DLD1 (cell line): Measurements from ENCODE around the gene TGFBRAP1.

Experiments used
- in situ Hi-C: cut with HindIII; loops from 2 replicates; pipeline ENCODE4 v1.10.0; 2017; ENCODE audit warnings: low sequenced_read_pairs

The TGFBRAP1 gene, protein sequence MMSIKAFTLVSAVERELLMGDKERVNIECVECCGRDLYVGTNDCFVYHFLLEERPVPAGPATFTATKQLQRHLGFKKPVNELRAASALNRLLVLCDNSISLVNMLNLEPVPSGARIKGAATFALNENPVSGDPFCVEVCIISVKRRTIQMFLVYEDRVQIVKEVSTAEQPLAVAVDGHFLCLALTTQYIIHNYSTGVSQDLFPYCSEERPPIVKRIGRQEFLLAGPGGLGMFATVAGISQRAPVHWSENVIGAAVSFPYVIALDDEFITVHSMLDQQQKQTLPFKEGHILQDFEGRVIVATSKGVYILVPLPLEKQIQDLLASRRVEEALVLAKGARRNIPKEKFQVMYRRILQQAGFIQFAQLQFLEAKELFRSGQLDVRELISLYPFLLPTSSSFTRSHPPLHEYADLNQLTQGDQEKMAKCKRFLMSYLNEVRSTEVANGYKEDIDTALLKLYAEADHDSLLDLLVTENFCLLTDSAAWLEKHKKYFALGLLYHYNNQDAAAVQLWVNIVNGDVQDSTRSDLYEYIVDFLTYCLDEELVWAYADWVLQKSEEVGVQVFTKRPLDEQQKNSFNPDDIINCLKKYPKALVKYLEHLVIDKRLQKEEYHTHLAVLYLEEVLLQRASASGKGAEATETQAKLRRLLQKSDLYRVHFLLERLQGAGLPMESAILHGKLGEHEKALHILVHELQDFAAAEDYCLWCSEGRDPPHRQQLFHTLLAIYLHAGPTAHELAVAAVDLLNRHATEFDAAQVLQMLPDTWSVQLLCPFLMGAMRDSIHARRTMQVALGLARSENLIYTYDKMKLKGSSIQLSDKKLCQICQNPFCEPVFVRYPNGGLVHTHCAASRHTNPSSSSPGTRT

DNA sequence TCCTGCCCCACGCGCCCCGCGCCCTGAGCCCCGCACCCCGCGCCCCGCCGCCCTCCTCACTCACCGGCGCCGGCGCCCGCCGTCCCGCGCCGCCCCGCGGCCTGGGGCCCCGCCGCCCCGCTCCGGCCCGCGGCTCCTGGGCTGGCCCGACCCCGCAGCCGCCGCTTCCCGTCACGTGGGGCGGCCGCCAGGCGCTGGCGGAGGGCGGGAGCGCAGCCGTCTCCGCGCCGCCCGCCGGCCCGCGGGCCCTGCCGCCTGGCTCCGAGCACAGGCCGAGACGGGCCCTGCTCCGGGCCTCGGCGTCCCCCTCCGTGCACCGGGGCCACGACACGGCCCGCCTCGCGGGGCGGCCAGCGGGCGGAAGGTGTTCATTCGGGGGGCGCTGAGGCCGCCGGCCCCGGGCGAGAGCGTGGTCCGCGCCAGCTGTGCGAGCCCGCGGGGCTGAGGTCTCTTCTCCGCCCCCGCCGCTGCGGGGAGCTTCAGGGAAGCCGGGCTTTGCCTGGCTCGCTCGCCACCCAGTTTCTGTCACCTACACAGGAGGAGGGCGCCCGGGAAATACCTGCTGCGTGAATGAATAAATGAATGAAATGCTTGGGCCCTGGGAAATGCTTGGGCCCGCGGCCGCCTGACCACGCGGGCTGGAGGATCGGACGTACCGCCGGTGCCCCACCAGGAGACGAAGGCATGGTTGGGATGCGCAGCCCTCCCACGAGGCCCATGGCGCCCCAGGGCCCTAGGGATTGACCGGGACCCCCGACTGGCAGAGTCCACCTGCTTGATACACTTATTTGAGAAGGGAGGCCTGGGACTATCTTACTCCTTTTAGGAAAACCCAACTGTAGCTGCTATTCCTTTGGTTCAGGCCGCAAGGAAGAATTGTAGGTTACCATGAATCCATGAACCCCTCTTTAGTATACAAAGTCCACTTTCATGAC lies at the start of gene TGFBRAP1:
Gene TGFBRAP1, minus strand, starts transcription at position 175 of the 935 bp plus-strand sequence. CDS start 21,434 bp downstream, outside the sequence.
- in situ Hi-C loops, result no loop called here

DNA sequence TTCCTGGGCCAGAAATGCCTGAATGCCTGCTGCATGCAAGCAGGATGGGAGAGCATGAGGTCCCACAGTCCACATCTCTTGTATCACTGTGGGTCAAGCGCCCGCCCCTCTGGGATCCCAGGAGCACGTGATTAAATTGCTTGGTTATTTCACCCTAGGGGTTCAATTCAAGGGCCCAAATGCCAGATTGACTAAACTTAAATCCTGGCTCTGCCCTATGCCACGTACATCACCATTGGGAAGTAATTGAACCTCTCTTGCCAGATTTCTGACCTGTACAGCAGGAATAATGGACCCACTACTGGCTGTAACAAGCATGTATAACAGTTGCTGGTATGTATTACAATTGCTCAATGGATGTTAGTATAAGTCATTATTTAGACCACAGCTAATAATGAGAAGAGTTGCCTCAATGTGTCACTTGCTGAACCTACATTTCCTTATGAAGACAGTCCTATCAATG lies 49.4 kb upstream of the TGFBRAP1 start:
- in situ Hi-C loops, result loop anchor here (5.0 kb wide), 1 partner anchor 37 kb away; no protein-coding TSS in a partner anchor

DNA sequence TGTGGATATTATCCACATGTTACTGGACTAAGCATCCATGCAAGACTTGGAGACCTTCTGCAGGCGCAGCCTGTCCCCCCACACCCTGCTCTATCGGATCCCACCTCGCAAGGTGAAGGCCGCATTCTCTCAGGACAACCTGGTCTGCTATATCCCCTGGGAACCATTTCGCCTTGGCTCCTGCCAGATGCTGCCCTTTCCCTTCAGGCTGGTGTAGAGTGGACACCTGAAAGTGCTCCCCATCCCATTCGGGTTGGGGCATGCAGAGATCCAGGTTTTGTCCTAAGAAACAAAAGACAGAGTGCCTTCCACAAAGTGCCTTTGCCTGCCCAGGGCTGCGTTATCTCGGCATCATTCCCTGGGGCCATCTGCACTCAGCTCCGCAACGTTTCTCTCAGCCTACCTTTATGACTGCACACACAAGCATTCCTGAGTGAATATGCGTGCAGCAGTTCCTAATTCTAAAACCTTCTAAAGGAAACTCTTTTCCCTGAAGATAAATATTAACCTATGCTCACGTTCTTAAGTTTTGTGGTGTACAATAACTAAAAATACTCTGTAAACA lies 48.8 kb upstream of the TGFBRAP1 start:
- in situ Hi-C loops, result loop anchor here (5.0 kb wide), 1 partner anchor 36 kb away; no protein-coding TSS in a partner anchor

DNA sequence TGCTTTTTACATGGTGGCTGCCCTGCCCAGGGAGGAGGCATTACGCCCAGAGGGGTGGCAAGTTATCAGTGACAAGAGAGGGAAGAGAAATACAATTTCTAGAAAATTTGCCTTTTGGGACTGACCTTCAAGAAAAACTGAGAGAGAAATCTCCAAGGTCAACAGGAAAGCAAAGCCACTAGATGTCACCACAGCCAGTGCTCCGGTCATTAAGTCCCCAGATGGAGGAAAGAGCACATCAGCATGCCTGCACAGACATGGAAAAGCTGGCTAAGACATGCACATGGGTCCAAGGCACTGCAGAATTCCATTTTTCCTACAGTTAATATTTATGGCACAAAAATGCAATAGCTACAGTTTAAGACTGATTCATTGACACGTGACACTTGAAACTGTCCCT lies 48.3 kb upstream of the TGFBRAP1 start:
- in situ Hi-C loops, result loop anchor here (5.0 kb wide), 1 partner anchor 36 kb away; no protein-coding TSS in a partner anchor

DNA sequence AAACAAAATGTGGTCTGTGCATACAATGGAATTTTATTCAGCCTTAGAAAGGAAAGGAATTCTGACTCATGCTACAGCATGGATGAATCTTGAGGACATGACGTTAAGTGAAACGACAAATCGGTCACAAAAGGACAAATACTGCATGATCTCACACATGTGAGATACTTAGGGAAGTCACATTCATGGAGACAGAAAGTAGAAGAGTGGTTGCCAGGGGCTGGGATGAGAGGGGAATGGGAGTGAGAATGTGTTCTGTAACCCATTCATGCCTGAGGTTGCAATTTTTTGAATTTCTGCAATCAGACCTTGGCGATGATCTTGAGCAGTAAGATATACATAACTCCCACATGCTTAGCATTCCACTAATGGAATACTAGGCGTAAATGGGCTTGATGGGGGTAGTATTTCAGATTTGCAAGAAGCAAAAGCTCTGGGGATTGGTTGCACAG lies 47.3 kb upstream of the TGFBRAP1 start:
- in situ Hi-C loops, result loop anchor here (5.0 kb wide), 1 partner anchor 35 kb away; no protein-coding TSS in a partner anchor

DNA sequence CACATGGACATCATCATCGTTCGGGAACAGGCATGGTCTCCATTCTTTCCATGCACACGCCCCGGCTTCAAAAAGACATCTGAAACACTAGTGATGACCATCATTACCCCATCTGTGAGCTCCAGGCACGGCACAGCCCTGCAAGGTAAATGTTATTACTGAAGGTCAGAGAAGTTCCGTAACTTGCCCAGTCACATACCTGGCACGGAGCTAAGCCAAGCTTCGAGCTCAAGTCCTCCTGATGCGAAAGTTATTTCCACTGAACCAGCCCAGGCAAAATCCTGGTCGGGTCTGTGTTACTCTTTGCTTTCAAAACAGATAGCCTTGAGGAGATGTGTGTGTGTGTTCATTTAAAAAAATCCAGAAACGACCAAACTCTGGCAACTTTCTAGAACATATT lies 46.5 kb upstream of the TGFBRAP1 start:
- in situ Hi-C loops, result loop anchor here (5.0 kb wide), 1 partner anchor 34 kb away; no protein-coding TSS in a partner anchor

DNA sequence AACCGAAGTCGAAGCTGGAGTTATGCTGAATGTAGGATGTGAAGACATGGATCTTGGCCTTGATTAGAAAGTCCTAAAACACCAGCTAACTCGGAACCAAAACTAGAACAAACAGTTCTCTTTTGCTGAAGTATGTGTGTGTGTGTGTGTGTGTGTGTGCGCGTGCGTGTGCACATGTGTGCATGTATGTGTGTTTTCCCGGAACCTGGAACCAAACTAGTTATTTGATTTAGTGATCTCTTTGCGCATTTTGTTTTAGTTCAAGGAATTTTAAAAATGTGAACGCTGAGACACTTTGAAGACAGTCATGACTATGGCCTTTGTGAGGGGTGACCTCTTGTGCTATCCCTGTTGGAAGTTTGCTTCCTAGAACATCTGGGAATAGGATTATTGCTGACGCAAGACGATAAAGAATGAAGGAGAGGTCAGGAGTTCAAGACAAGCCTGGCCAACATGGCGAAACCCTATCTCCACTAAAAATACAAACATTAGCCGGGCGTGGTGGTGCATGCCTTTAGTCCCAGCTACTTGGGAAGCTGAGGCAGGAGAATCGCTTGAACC lies 45.5 kb upstream of the TGFBRAP1 start:
- in situ Hi-C loops, result loop anchor here (5.0 kb wide), 1 partner anchor 33 kb away; no protein-coding TSS in a partner anchor

DNA sequence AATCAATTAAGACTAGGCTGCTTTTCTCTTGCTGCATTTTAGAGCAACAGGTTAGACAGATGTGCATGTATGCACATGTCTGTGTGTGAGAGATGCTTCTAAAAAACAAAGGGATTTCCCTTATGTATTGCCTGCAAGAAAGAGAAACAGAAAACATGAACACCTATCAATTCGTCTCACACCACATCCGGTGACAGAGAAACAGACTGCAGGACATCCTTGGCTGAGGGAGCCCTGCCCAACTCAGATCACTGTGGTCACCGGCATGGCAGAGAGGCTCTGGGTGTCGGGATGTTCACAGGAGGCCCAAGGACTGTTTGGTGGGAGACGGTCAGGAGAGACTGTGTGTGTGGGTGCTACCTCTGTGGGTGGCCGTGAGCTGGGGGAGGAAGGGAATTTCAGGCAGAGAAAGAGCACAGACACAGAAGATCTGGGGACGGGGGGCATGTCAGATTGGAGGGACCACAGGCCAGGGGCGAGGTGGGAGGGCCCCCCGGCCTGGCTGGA lies 44.4 kb upstream of the TGFBRAP1 start:
- in situ Hi-C loops, result no loop called here

DNA sequence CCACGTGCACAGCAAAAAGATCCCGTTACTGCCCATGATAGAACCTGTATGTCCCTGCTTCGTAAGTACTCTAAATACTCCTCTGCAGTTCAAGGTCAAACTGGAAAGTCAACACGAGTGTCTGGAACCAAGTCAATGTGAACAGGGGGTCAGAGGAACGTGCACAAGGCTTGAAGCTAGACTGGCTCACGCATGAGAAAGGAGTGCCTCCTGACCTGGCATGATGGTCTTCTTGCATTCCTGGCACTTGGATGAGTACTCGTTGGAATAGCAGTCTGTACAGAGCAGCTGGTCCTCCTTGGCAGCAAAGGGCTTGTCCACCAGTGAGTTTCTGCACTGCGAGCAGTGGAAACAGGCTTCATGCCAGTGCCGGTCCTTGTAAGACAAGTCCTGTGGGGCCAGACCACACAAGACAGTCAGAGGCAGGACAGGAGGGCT lies 43.8 kb upstream of the TGFBRAP1 start:
- in situ Hi-C loops, result no loop called here

DNA sequence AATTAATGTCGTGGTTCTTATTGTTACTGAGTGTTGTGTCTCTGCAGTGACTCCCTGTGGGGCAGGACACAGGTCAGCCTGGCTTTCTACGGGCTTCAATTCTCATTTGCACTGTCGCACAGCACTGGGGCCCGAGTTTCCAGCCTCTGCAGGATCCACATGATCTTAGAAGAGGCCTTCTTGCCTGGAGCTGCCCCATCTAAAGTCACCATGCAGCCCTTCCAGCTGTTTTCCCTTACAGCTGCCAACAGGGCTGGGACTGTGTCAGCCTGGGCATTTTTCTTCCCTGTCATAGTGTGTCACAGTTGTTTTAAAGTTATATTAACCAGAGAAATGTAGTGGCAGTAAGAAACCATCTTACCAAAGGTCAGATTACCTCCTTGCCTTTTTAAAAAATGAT lies 42.3 kb upstream of the TGFBRAP1 start:
- in situ Hi-C loops, result no loop called here

DNA sequence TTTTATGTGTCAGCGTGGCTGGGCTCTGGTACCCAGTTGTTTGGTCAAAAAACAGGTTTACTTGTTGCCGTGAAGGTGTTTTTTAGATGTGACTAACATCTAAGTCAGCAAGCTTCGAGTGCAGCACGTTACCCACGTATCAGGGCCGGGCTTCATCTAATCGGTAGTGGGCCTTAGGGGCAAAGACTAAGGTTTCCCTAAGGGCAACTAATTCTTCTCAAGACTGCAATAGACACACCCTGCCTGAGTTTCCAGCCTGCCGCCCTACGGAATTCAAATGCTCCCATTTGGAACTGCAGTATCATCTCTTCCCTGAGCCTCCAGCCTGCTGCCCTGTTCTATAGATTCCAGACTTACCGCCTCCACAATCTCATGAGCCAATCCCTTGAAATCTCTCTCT lies 41.6 kb upstream of the TGFBRAP1 start:
- in situ Hi-C loops, result no loop called here

DNA sequence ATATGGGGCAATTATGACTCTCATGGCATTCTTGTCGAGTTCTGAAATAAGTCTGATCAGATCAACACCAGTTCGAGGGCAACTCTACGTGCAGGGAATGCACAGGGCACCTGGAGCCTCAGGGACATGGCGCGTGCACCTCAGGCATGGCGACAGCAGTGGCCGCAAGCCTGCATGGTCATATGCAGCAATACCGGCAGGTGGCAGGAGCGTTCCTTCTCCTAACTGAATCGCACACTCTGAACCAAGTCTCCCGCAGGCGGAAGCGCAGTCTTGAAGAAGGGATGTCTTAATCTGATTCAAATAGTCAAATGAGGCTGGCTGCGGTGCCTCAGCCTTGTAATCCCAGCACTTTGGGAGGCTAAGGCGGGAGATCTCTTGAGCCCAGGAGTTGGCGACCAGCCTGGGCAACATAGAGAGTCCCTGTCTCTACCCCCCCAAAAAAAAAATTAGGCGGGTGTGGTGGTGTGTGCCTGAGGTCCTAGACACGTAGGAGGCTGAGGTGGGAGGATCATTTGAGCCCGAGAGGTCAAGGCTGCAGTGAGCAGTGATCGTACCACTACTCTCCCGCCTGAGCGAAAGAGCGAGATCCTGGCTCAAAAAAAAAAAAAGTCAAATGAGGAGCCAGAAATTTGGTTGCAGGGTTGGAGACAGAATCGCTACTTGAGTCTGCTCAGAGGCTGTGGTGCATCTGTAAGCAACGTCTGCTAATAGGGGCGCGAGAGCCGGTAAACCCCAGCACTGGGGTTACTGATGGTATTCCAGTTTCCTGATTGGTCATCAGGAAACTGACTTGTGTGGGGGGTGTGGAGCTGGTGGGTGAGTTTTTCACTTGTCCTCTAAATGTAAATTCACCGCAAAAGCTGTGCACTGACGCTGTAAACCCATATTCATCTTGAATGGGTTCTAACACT lies 40.5 kb upstream of the TGFBRAP1 start:
- in situ Hi-C loops, result no loop called here

DNA sequence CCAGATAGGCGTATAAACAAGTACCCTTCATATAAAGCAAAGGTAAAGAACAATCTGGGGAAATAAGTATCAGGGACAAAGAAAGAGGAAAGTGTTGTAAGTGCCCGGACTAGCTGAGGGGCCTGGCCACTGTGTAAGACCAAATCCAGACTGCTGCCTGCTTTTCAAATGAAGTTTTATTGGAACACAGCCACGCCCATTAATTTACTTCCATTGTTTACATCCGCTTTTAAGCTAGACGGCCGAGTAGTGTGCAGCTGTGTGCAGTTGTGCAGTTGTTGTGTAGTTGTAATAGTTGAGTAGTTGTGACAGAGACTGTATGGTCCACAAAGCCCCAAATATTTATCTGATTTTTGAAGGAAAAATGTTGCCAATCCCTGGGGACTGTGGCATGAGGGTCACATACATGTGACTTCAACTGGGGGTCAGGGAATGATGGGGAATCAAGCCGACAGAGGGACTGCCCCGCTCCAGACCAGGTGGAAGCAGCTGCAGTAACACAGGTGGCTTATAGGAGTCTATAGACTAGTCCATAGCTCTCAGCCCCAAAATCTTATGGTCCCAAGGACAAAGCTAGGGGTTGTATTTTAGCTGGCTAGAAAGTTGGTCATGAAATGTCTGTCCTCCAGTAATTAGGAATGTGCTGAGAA lies 39.3 kb upstream of the TGFBRAP1 start:
- in situ Hi-C loops, result no loop called here

DNA sequence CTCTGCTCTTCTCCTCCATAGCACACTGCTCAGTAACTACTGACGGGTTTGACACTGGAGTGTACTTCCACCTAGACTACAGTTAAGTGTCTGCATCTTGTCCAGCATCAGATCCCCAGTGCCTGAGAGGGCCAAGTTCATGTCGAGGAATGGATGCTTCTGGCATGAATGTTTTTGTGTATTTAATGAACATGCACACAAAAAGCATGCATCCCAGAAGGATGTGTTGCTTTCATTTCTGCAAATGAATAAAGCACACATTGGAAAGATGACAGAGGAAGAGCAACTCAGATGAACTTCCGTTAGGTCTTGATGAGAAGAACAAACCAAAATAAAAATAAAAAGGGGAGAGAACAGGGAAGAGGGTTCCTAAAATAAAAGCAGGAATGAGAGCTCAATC lies 35.7 kb upstream of the TGFBRAP1 start:
- in situ Hi-C loops, result no loop called here

DNA sequence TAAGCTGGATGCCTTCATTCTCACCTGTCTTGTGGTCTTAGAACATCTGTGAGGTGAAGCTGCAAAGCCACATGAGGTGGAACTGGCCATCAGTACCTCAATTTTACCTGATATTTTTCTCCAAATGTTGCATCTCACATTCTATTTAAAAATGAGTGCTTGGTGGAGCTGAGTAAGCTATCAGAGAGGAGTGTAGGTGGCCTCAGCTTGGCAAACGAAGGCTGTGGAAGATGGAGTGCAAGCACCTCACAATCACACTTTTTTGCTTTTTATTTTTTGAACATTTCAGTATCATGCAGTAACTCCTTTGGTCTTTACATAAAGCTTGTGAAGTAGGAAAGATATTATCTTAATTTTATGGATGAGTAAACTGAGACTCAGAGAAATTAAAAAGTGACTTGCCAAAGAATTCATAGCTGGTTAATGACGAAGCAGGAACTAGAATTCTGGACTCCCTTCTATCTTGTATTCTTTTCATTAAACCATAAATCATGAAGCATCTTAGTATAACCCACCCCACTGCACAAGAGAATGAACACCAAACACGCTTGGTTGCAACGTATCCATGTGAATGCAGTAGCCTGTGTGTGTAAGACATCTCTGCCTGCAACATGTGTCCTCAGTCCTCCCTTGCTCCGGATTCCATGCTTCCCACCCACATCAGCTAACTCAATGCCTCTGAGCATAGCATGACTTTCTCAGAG lies 35.1 kb upstream of the TGFBRAP1 start:
- in situ Hi-C loops, result no loop called here

DNA sequence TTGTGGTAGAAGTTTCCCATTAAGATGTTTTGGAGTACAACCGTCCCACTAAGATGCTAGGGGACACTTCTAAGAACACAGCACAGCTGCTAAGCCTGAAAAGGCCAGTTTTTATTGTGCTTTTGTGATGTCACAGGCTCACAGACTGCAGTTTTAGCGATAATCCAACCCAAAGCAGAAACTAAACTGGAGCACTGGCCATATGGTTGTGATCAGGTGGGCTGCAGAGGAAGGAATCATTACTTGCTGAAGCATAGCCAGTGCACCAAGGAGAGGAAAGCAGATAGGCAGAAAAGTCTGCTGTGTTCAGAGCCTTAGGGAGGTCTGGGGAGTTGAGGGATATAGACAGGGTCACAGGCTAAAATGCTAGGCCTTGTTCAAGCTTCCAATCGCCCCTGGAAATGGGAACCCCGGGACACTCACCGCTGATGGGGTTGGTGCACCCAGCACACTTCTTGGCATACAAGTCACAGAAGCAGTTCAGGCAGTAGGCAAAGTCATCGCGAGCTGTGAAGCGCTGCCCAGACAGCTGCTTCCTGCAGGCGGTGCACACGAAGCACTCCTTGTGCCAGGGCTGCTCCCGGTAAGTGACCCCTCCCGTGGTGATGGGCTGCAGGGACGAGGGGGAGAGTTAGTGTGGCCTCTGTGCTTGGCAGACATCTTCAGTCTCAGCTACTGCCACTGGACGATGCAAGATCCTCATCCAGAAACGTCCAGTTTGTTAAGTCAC lies 33.5 kb upstream of the TGFBRAP1 start:
- in situ Hi-C loops, result no loop called here
